Melanocyte of skin (primary cell): ENCODE results near the gene UBE2Q2. TPM values are rescaled to one million over a fixed set of nuclear protein-coding genes. Genes with fewer than 3 reads are reported as not detected.

Source experiments
- small RNA-seq, 2 donors: library from RNA; depleted of rRNA; stranded (forward); fragments of <200 nt; gene quantifications; one replicate each; pipeline ENCODE3, GENCODE V24; 2012
- total RNA-seq, 2 donors: library from RNA; depleted of rRNA; stranded (reverse); fragments of >200 nt; gene quantifications; 2 replicates each; pipeline ENCODE4 v1.2.3, GENCODE V29; 2012

Gene UBE2Q2
- total RNA-seq: 10 to 100 TPM; 23.1 to 28.6 TPM

GRCh38 chr15:75842722-75843677 lies at the start of gene UBE2Q2:
TSS of gene UBE2Q2 (plus strand) at chr15:75843447. CDS start at chr15:75843667, 220 bp downstream.

GRCh38 chr15:75903331-75904239 lies 60.3 kb downstream of the UBE2Q2 start, which contains the start of gene FBXO22:
TSS of gene FBXO22 (plus strand) at chr15:75903878. CDS start at chr15:75903964, 86 bp downstream.

Small RNAs within 50 kb of the gene (small RNA-seq; reads per million reads assigned to genes)
- 0 reads per million in 2 donors for gene RN7SL510P

Other genes with a start within 250 kb of the UBE2Q2 start
- 10 to 100 TPM; 28.2 to 34.6 TPM for gene SNUPN, start 217.7 kb upstream of the UBE2Q2 start, total RNA-seq
- gene IMP3, start 203.2 kb upstream of the UBE2Q2 start, total RNA-seq: 100 to 1,000 TPM; 111 to 139 TPM
- gene SNX33, start 195.5 kb upstream of the UBE2Q2 start, total RNA-seq: 10 to 100 TPM; 15.3 to 18.6 TPM
- 100 to 1,000 TPM; 100 to 168 TPM for gene CSPG4, start 130.6 kb upstream of the UBE2Q2 start, total RNA-seq
- 10 to 100 TPM; 18.9 to 31.0 TPM for gene FBXO22, start 60.4 kb downstream of the UBE2Q2 start, total RNA-seq
- gene NRG4, start 169.0 kb downstream of the UBE2Q2 start, total RNA-seq: under 1 TPM in 1 of 2 donors, not detected in 1; under 0.01 TPM
- gene TMEM266, start 216.5 kb downstream of the UBE2Q2 start, total RNA-seq: under 1 TPM in 1 of 2 donors, not detected in 1; 0.34 TPM